Panc1 (cell line): ENCODE data around the gene SPPL2C. TPM values are rescaled to one million over a fixed set of nuclear protein-coding genes. Genes with fewer than 3 reads are reported as not detected.

Experiments
- ATAC-seq: fragments of 200-7000 bp; cut with Tn5 transposase; 2 replicates; pipeline ENCODE4 v1.9.1; 2020; ENCODE audit warnings: mild to moderate bottlenecking, moderate library complexity
- BruUV-seq: library from RNA; stranded (reverse); fragments of 400-500 nt; replicated peaks from 2 replicates; lab custom pipeline; 2021; lab: Mats Ljungman, UMichigan
- CTCF ChIA-PET: fragments of 300-600 bp; sonication (Branson Sonifier 250); formaldehyde crosslinking; loops from one replicate; lab custom pipeline; 2022; ENCODE audit warnings: antibody characterized with exemption; lab: Charles Lee
- POLR2A ChIA-PET: fragments of 300-600 bp; sonication (Branson Sonifier 250); formaldehyde crosslinking; loops from one replicate; lab custom pipeline; 2022; ENCODE audit warnings: antibody characterized with exemption; lab: Charles Lee
- DNase-seq: peaks from one replicate; pipeline ENCODE4 v3.0.0-alpha.2; 2010; ENCODE audit warnings: low read depth, low spot score
- H3K27ac ChIP-seq: 2 replicates; pipeline ENCODE4 v1.5.1; 2011; ENCODE audit warnings: mild to moderate bottlenecking, low read length, inconsistent platforms
- H3K27me3 ChIP-seq: fragments of 200-500 bp; sonication (Bioruptor generic); 2 replicates; pipeline ENCODE4 v1.6.0; 2014; ENCODE audit warnings: low read length, inconsistent platforms; ENCODE audit not compliant: control insufficient read depth, insufficient read depth
- H3K36me3 ChIP-seq: fragments of 200-500 bp; sonication (Bioruptor generic); 2 replicates; pipeline ENCODE4 v1.5.1; 2014; ENCODE audit warnings: inconsistent platforms, mild to moderate bottlenecking, low read length, moderate library complexity; ENCODE audit not compliant: control insufficient read depth, insufficient read depth
- H3K4me1 ChIP-seq: 2 replicates; pipeline ENCODE4 v1.5.1; 2011; ENCODE audit warnings: inconsistent platforms, mild to moderate bottlenecking, low read length, moderate library complexity; ENCODE audit not compliant: control insufficient read depth, insufficient read depth
- H3K4me3 ChIP-seq, 2 experiments: 2 replicates each; pipeline ENCODE4 v1.5.1; 2011 to 2012; ENCODE audit warnings: low read depth in 2 of 2, low read length in 2 of 2, mild to moderate bottlenecking in 2 of 2, inconsistent platforms in 1 of 2, moderate library complexity in 1 of 2
- H3K9me3 ChIP-seq: fragments of 200-500 bp; sonication (Bioruptor generic); 2 replicates; pipeline ENCODE4 v1.5.1; 2014; ENCODE audit warnings: low read depth, mild to moderate bottlenecking, inconsistent platforms, low read length, moderate library complexity; ENCODE audit not compliant: control insufficient read depth, insufficient read depth
- POLR2AphosphoS5 ChIP-seq: IDR thresholded peaks from 2 replicates; pipeline ENCODE4 v1.6.1; 2012; ENCODE audit warnings: mild to moderate bottlenecking, low read depth, low read length, moderate library complexity
- SIN3A ChIP-seq: IDR thresholded peaks from 2 replicates; pipeline ENCODE4 v1.6.1; 2012; ENCODE audit warnings: low read depth, mild to moderate bottlenecking, low read length, moderate library complexity, borderline replicate concordance; ENCODE audit not compliant: insufficient read depth
- TCF7L2 ChIP-seq: IDR thresholded peaks from 2 replicates; pipeline ENCODE4 v1.6.1; 2011; ENCODE audit warnings: mild to moderate bottlenecking, low read depth, low read length, inconsistent platforms
- in situ Hi-C: cut with HindIII; loops from 2 replicates; pipeline ENCODE4 v1.10.0; 2016; ENCODE audit warnings: low sequenced_read_pairs, low pct_unique_long_range_greater_than_20kb
- intact Hi-C: fragments of 100-400 bp; cut with micrococcal nuclease; formaldehyde crosslinking; loops from one replicate; pipeline ENCODE4 v1.10.0; 2022; ENCODE audit not compliant: unreplicated experiment
- total RNA-seq: library from RNA; stranded (reverse); gene quantifications from one replicate; pipeline ENCODE4 v1.2.1, GENCODE V29; 2021; ENCODE audit not compliant: unreplicated experiment
- TF ChIP-seq, protein P1 (sequence below), 2 experiments: IDR thresholded peaks; 2 replicates each; pipeline ENCODE4 v1.6.1; 2011 to 2012; ENCODE audit warnings: low read depth in 2 of 2, control low read depth in 1 of 2, low read length in 1 of 2, mild to moderate bottlenecking in 1 of 2, moderate library complexity in 1 of 2; ENCODE audit not compliant: insufficient read depth in 1 of 2
- TF ChIP-seq, protein P2 (sequence below): fragments of 450-650 bp; IDR thresholded peaks from 2 replicates; pipeline ENCODE4 v1.5.1; 2017; ENCODE audit warnings: mild to moderate bottlenecking

Gene SPPL2C
- total RNA-seq, 1 experiment from 2014 or later, result not detected

DNA sequence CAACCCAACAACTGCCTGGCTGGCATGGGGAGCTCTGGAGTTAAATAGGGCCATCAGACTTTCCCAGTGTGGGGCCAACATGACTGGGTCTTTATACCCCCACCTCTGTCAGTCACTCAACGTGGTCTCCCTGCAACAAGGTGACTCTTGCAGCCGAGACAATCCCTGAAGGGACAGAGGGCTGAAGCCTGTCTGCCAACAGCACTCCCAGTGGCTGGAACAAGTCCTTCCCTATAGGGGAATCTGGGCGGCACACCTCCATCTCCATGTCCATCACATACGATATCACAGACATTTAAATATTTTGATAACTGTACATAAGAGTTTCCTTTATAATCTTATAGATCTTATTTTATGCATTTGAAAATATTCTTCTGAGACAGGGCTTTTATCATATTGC is 44.9 kb downstream of the SPPL2C start:
- Histone ChIP-seq H3K27ac (no peak overlapping the region), H3K4me1 (no peaks in the 10 kb centered on the region), H3K36me3 (no peaks in the 10 kb centered on the region), H3K4me3 (no peak overlapping the region), H3K9me3 (no peaks in the 10 kb centered on the region), H3K27me3 (no peaks in the 10 kb centered on the region)
- POLR2A ChIA-PET, result no interaction called here
- BruUV-seq, result no TSS peak
- in situ Hi-C loops, result no loop called here
- CTCF ChIA-PET, result no interaction called here
- intact Hi-C loops, result no loop called here
- ATAC-seq (no peak), DNase-seq (no peak)
- TF ChIP-seq, protein P1, sequence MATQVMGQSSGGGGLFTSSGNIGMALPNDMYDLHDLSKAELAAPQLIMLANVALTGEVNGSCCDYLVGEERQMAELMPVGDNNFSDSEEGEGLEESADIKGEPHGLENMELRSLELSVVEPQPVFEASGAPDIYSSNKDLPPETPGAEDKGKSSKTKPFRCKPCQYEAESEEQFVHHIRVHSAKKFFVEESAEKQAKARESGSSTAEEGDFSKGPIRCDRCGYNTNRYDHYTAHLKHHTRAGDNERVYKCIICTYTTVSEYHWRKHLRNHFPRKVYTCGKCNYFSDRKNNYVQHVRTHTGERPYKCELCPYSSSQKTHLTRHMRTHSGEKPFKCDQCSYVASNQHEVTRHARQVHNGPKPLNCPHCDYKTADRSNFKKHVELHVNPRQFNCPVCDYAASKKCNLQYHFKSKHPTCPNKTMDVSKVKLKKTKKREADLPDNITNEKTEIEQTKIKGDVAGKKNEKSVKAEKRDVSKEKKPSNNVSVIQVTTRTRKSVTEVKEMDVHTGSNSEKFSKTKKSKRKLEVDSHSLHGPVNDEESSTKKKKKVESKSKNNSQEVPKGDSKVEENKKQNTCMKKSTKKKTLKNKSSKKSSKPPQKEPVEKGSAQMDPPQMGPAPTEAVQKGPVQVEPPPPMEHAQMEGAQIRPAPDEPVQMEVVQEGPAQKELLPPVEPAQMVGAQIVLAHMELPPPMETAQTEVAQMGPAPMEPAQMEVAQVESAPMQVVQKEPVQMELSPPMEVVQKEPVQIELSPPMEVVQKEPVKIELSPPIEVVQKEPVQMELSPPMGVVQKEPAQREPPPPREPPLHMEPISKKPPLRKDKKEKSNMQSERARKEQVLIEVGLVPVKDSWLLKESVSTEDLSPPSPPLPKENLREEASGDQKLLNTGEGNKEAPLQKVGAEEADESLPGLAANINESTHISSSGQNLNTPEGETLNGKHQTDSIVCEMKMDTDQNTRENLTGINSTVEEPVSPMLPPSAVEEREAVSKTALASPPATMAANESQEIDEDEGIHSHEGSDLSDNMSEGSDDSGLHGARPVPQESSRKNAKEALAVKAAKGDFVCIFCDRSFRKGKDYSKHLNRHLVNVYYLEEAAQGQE (IDR thresholded peaks at IDR 0.05; ENCODE audit: insufficient read depth in 1 of 2, low read depth in 2 of 2, low read length in 1 of 2), result no peak
- TF ChIP-seq, protein P2, sequence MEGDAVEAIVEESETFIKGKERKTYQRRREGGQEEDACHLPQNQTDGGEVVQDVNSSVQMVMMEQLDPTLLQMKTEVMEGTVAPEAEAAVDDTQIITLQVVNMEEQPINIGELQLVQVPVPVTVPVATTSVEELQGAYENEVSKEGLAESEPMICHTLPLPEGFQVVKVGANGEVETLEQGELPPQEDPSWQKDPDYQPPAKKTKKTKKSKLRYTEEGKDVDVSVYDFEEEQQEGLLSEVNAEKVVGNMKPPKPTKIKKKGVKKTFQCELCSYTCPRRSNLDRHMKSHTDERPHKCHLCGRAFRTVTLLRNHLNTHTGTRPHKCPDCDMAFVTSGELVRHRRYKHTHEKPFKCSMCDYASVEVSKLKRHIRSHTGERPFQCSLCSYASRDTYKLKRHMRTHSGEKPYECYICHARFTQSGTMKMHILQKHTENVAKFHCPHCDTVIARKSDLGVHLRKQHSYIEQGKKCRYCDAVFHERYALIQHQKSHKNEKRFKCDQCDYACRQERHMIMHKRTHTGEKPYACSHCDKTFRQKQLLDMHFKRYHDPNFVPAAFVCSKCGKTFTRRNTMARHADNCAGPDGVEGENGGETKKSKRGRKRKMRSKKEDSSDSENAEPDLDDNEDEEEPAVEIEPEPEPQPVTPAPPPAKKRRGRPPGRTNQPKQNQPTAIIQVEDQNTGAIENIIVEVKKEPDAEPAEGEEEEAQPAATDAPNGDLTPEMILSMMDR, result peak; percentile 33
- no peak for TF ChIP-seq POLR2AphosphoS5
- no peak for TF ChIP-seq SIN3A
- no peak for TF ChIP-seq TCF7L2

DNA sequence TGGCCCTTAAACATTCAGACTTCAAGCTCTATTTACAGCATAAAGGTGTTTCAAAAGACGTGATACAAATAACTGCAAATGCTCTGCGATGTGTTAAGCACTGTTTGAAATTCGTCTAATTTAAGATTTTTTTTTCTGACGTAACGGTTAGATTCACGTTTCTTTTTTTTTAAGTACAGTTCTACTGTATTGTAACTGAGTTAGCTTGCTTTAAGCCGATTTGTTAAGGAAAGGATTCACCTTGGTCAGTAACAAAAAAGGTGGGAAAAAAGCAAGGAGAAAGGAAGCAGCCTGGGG is 49.0 kb downstream of the SPPL2C start:
- CTCF ChIA-PET, result no interaction called here
- Histone ChIP-seq H3K27ac (peak overlapping the region; percentile 88), H3K27me3 (no peaks in the 10 kb centered on the region), H3K4me3 (peak overlapping the region; percentile 55 to 59), H3K9me3 (no peaks in the 10 kb centered on the region), H3K36me3 (no peaks in the 10 kb centered on the region; the same call in 1 of the 2 replicates), H3K4me1 (no peaks in the 10 kb centered on the region)
- BruUV-seq, result no TSS peak
- in situ Hi-C loops, result no loop called here
- POLR2A ChIA-PET, result no interaction called here
- intact Hi-C loops, result no loop called here
- no peak for ATAC-seq
- DNase-seq, result no peak
- TF ChIP-seq SIN3A (no peak), POLR2AphosphoS5 (no peak)
- TF ChIP-seq, protein P1 (IDR thresholded peaks at IDR 0.05; ENCODE audit: insufficient read depth in 1 of 2, low read depth in 2 of 2, low read length in 1 of 2), result no peak
